T-cell (primary cell): ENCODE data around the gene DDIT4. TPM values are rescaled to one million over a fixed set of nuclear protein-coding genes. Genes with fewer than 3 reads are reported as not detected.

Source experiments
- ATAC-seq, 4 experiments: fragments of 200-7000 bp in 3 of 4; fragments of 150-1000 bp in 1 of 4; cut with Tn5 transposase; replicated peaks in 1 of 4; 1 replicate in 3 of 4; 2 replicates in 1 of 4; pipeline ENCODE4 v1.10.0; 2021; ENCODE audit warnings: moderate library complexity in 3 of 4, mild to moderate bottlenecking in 2 of 4, moderate number of reproducible peaks in 1 of 4
- CTCF ChIA-PET, 2 donors: fragments of 300-600 bp; sonication (Branson Sonifier 250); formaldehyde crosslinking; loops; one replicate each; lab custom pipeline; 2022; ENCODE audit warnings: antibody characterized with exemption in 2 of 2; lab: Charles Lee
- POLR2A ChIA-PET, 2 donors: fragments of 300-600 bp; sonication (Branson Sonifier 250); formaldehyde crosslinking; loops; one replicate each; lab custom pipeline; 2022; ENCODE audit warnings: antibody characterized with exemption in 2 of 2; lab: Charles Lee
- DNase-seq, 35 experiments: peaks; one replicate each; pipeline versions ENCODE4 v3.0.0 to v3.0.0-alpha.2; 2013 to 2023
- H3K27ac ChIP-seq: one replicate; pipeline ENCODE4 v1.5.1; 2013; ENCODE audit warnings: low read length
- H3K27me3 ChIP-seq, 2 experiments: replicated peaks in 1 of 2; 1 replicate in 1 of 2; 2 replicates in 1 of 2; pipeline versions ENCODE4 v1.6.1 to v1.7.0; 2013; ENCODE audit warnings: low read length in 1 of 2, mixed read lengths in 1 of 2; ENCODE audit not compliant: control insufficient read depth in 2 of 2, insufficient read depth in 2 of 2; ENCODE audit errors: extremely low read depth in 1 of 2
- H3K36me3 ChIP-seq, 2 donors: 1 replicate in 1 of 2; 2 replicates in 1 of 2; pipeline versions ENCODE4 v1.6.1 to v1.7.0; 2013; ENCODE audit warnings: low read length in 1 of 2; ENCODE audit not compliant: control insufficient read depth in 2 of 2, insufficient read depth in 1 of 2; ENCODE audit errors: extremely low read depth in 1 of 2
- H3K4me1 ChIP-seq, 2 experiments: 1 replicate in 1 of 2; 2 replicates in 1 of 2; pipeline versions ENCODE4 v1.6.1 to v1.7.0; 2013; ENCODE audit warnings: low read length in 2 of 2, mixed read lengths in 1 of 2; ENCODE audit not compliant: insufficient read depth in 2 of 2, control insufficient read depth in 1 of 2; ENCODE audit errors: extremely low read depth in 1 of 2
- H3K4me3 ChIP-seq, 2 donors: 1 replicate in 1 of 2; 2 replicates in 1 of 2; pipeline versions ENCODE4 v1.5.1 to v1.7.0; 2013; ENCODE audit warnings: mild to moderate bottlenecking in 2 of 2, low read length in 1 of 2, moderate library complexity in 1 of 2; ENCODE audit not compliant: control insufficient read depth in 1 of 2; ENCODE audit errors: extremely low read depth in 1 of 2
- H3K9me3 ChIP-seq: 2 replicates; pipeline ENCODE4 v1.7.0; 2013
- H3K27ac Mint-ChIP-seq, 2 donors: one replicate each; pipeline ENCODE4 v1.8.0; 2020 to 2021; ENCODE audit warnings: mild to moderate bottlenecking in 2 of 2, mixed read lengths in 2 of 2
- H3K27me3 Mint-ChIP-seq, 2 donors: one replicate each; pipeline ENCODE4 v1.8.0; 2021 to 2022; ENCODE audit warnings: mixed read lengths in 2 of 2
- H3K36me3 Mint-ChIP-seq: one replicate; pipeline ENCODE4 v1.8.0; 2021; ENCODE audit warnings: mixed read lengths
- H3K4me1 Mint-ChIP-seq, 3 donors: one replicate each; pipeline ENCODE4 v1.8.0; 2020 to 2022; ENCODE audit warnings: mixed read lengths in 3 of 3, mild to moderate bottlenecking in 1 of 3
- H3K4me3 Mint-ChIP-seq, 3 donors: one replicate each; pipeline ENCODE4 v1.8.0; 2020 to 2022; ENCODE audit warnings: mild to moderate bottlenecking in 3 of 3, mixed read lengths in 3 of 3, moderate library complexity in 3 of 3
- H3K9me3 Mint-ChIP-seq, 3 donors: one replicate each; pipeline ENCODE4 v1.8.0; 2020 to 2022; ENCODE audit warnings: mixed read lengths in 3 of 3
- WGBS: methylation state at CpG from one replicate; pipeline ENCODE4 v1.1.5; 2013; ENCODE audit warnings: missing lambda C conversion rate; ENCODE audit not compliant: insufficient coverage; 5-methylcytosine and 5-hydroxymethylcytosine counted together
- total RNA-seq, 35 experiments: library from RNA in 6 of 35; stranded (reverse) in 6 of 35; fragments of 120-200 nt in 1 of 35; gene quantifications; one replicate each; pipeline versions ENCODE4 v1.2.1 to v1.2.4 and lab custom pipeline; 2013 to 2026

DDIT4 gene
- total RNA-seq, 5 donors from 2014 or later (not counting 1 experiment from before 2014, with no cell fraction given), result 39.9 to 326 (median 52.1) TPM

DNA sequence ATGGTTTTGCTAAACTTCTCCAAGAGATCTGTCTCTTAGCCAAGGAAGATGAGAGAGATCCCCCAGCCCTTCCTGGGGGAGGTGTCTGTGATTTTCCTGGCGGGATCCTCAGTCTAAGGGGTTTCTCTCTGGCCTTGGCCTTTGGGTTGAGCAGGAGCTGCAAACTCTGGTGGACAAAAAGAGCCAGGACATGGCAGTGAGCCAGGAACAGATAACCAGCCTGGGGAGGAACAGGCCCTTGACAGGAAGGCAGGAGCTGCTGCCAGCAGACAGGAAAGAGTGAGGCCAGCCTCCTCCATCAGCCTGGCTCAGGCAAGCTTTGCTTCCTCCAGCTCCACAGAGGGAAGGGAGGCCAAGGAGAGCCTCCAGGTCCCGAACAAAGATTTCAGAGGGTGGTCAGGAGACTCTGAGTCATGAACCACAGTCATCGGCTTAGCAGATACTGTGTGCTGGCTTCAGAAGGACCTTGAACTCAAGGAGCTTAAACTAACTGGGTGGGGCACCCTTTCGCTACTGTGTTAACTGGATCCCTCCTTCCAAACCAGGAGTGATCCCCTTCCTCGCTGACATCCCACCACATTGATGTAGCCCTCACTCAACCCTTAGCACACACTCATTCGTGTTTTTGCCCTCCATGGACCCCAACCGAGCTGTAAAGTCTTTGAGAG is 34.7 kb downstream of the DDIT4 start:
- DNase-seq, result no peak

GRCh38 chr10:72309290-72310240 is 35.8 kb downstream of the DDIT4 start:
- CTCF ChIA-PET, result interaction anchor here in 1 of 2 donors (1.1 kb wide), 1 partner anchor 28 kb away, joined by 3 read pairs; no protein-coding TSS in a partner anchor
- Mint-ChIP-seq H3K27me3 (no peaks in the 10 kb centered on the region), H3K4me3 (peak overlapping the region in 1 of 3 donors; percentile 76), H3K9me3 (no peaks in the 10 kb centered on the region), H3K4me1 (peaks cover 59 to 72% (median 62%) of the 10 kb centered on the region in 3 donors), H3K27ac (peak overlapping the region; percentile 65 to 79), H3K36me3 (no peaks in the 10 kb centered on the region)
- DNase-seq, result peak in 1 of 35 experiments; percentile 68
- Histone ChIP-seq H3K27me3 (peaks cover 0 to 5% of the 10 kb centered on the region in 2 experiments), H3K4me3 (no peak overlapping the region), H3K36me3 (no peaks in the 10 kb centered on the region), H3K27ac (no peak overlapping the region), H3K9me3 (no peaks in the 10 kb centered on the region), H3K4me1 (peaks cover 33 to 60% of the 10 kb centered on the region in 2 experiments)
- WGBS, result 80% methylated on average over 18 of the region's 21 CpGs
- POLR2A ChIA-PET, result no interaction called here
- peak in 2 of 4 experiments; percentile 30 to 60 for ATAC-seq

More for the DNA sequence above, 34.7 kb downstream of the DDIT4 start:
- Histone ChIP-seq H3K4me3 (no peak overlapping the region), H3K9me3 (no peaks in the 10 kb centered on the region), H3K27ac (no peak overlapping the region), H3K36me3 (no peaks in the 10 kb centered on the region), H3K27me3 (peaks cover 0 to 5% of the 10 kb centered on the region in 2 experiments), H3K4me1 (peaks cover 33 to 58% of the 10 kb centered on the region in 2 experiments)
- ChIA-PET CTCF (interaction anchor here in 1 of 2 donors (0.5 to 1.1 kb wide), 2 partner anchors 29 to 37 kb away, joined by 3 read pairs; no protein-coding TSS in a partner anchor), POLR2A (interaction anchor here (0.6 to 0.7 kb wide), 2 partner anchors 11 kb away, joined by 3 read pairs; no protein-coding TSS in a partner anchor)
- no peaks in the 10 kb centered on the region for H3K27me3 Mint-ChIP-seq
- H3K36me3 Mint-ChIP-seq, result no peaks in the 10 kb centered on the region
- H3K27ac Mint-ChIP-seq, result peak overlapping the region; percentile 65 to 79
- ATAC-seq, result peak in 3 of 4 experiments; percentile 26 to 49 (median 35)
- peak overlapping the region in 1 of 3 donors; percentile 76 for H3K4me3 Mint-ChIP-seq
- peaks cover 63 to 74% (median 66%) of the 10 kb centered on the region in 3 donors for H3K4me1 Mint-ChIP-seq
- WGBS, result 75% methylated on average over 4 of the region's 7 CpGs
- H3K9me3 Mint-ChIP-seq, result no peaks in the 10 kb centered on the region

- no peak overlapping the region for H3K27ac ChIP-seq
- Mint-ChIP-seq H3K36me3 (no peaks in the 10 kb centered on the region), H3K27me3 (no peaks in the 10 kb centered on the region), H3K9me3 (no peaks in the 10 kb centered on the region), H3K27ac (peak overlapping the region; percentile 39 to 60), H3K4me1 (peaks cover 62 to 71% (median 64%) of the 10 kb centered on the region in 3 donors), H3K4me3 (peak overlapping the region in 1 of 3 donors; percentile 76)
- POLR2A ChIA-PET, result no interaction called here
- H3K36me3 ChIP-seq, result no peaks in the 10 kb centered on the region
- DNase-seq (no peak), ATAC-seq (no peak)
- no peaks in the 10 kb centered on the region for H3K9me3 ChIP-seq
- H3K4me3 ChIP-seq, result no peak overlapping the region
- 91% methylated on average over 6 of the region's 11 CpGs for WGBS
- H3K27me3 ChIP-seq, result peaks cover 0 to 5% of the 10 kb centered on the region in 2 experiments
- H3K4me1 ChIP-seq, result peaks cover 32 to 60% of the 10 kb centered on the region in 2 experiments
- CTCF ChIA-PET, result no interaction called here
These were observed 36.5 kb downstream of the DDIT4 start for GRCh38 chr10:72310241-72310633.

- ATAC-seq (no peak), DNase-seq (no peak)
- Mint-ChIP-seq H3K4me3 (peak overlapping the region in 1 of 3 donors; percentile 76), H3K27ac (peak overlapping the region in 1 of 2 donors; percentile 39), H3K4me1 (peaks cover 62 to 71% (median 64%) of the 10 kb centered on the region in 3 donors), H3K9me3 (no peaks in the 10 kb centered on the region), H3K36me3 (no peaks in the 10 kb centered on the region), H3K27me3 (no peaks in the 10 kb centered on the region)
- ChIA-PET POLR2A (no interaction called here), CTCF (interaction anchor here in 1 of 2 donors (1.1 kb wide), 1 partner anchor 36 kb away, joined by 9 read pairs; no protein-coding TSS in a partner anchor)
- Histone ChIP-seq H3K9me3 (no peaks in the 10 kb centered on the region), H3K27me3 (peaks cover 0 to 5% of the 10 kb centered on the region in 2 experiments), H3K36me3 (no peaks in the 10 kb centered on the region), H3K4me1 (peaks cover 31 to 60% of the 10 kb centered on the region in 2 experiments), H3K4me3 (no peak overlapping the region), H3K27ac (no peak overlapping the region)
- 94% methylated on average over 3 of the region's 4 CpGs for whole genome bisulfite sequencing
These were observed 36.9 kb downstream of the DDIT4 start for GRCh38 chr10:72310636-72311035.

DNA sequence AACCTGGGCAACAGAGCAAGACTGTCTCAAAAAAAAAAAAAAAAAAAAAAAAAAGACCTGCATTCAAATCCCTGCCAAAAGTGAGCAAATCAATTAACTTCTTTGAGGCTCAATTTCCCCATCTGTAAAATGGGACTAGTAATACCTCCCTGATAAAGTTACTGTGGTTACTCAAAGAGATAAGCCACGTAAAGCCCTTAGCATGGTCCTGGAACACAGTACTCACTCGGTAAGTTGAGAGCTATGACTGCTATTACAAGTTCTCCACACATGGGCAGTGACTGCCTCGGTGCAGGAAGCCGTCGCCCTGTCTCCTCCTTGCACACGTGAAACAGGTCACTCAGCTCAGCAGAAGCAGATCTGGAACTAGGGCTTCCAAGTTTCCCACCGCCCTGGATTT is 37.9 kb downstream of the DDIT4 start:
- Histone ChIP-seq H3K27me3 (peaks cover 0 to 5% of the 10 kb centered on the region in 2 experiments), H3K4me3 (no peak overlapping the region), H3K27ac (no peak overlapping the region), H3K36me3 (no peaks in the 10 kb centered on the region), H3K9me3 (no peaks in the 10 kb centered on the region), H3K4me1 (peaks cover 41 to 64% of the 10 kb centered on the region in 2 experiments)
- H3K27me3 Mint-ChIP-seq, result no peaks in the 10 kb centered on the region
- H3K36me3 Mint-ChIP-seq, result no peaks in the 10 kb centered on the region
- H3K9me3 Mint-ChIP-seq, result no peaks in the 10 kb centered on the region
- ChIA-PET CTCF (interaction anchor here in 1 of 2 donors (1.1 kb wide), 1 partner anchor 37 kb away, joined by 9 read pairs; no protein-coding TSS in a partner anchor), POLR2A (interaction anchor here (0.6 kb wide), 3 partner anchors 9 to 20 kb away, joined by 3 to 5 read pairs (median 4); no protein-coding TSS in a partner anchor)
- 60% methylated on average over 3 of the region's 7 CpGs for WGBS
- H3K4me3 Mint-ChIP-seq, result no peak overlapping the region
- H3K27ac Mint-ChIP-seq, result peak overlapping the region; percentile 25 to 59
- DNase-seq, result peak in 1 of 35 experiments; percentile 38
- H3K4me1 Mint-ChIP-seq, result peaks cover 62 to 74% (median 67%) of the 10 kb centered on the region in 3 donors
- peak; percentile 64 to 71 (median 66) for ATAC-seq
